Endothelial cell of umbilical vein (primary cell): ENCODE measurements around the gene NR3C2. TPM values are rescaled to one million over a fixed set of nuclear protein-coding genes. Genes with fewer than 3 reads are reported as not detected.

Experiments used
- BruUV-seq: library from RNA; stranded (reverse); fragments of 400-500 nt; replicated peaks from 2 replicates; lab custom pipeline; 2021; lab: Mats Ljungman, UMichigan
- CTCF ChIA-PET: fragments of 300-600, 350-600 bp; sonication (Branson Sonifier 250); formaldehyde crosslinking; loops from one replicate; lab custom pipeline; 2021; ENCODE audit warnings: antibody characterized with exemption, inconsistent platforms; lab: Charles Lee
- POLR2A ChIA-PET: fragments of 300-600, 350-600 bp; sonication (Branson Sonifier 250); formaldehyde crosslinking; loops from one replicate; lab custom pipeline; 2021; ENCODE audit warnings: antibody characterized with exemption, inconsistent platforms; lab: Charles Lee
- DNase-seq: peaks from one replicate; pipeline ENCODE4 v3.0.0-alpha.2; 2011; ENCODE audit warnings: low read depth, low spot score
- FAIRE-seq: peaks from 2 replicates; lab custom pipeline; 2011; peaks lifted over from hg19 to GRCh38; lab: Jason Lieb, UNC
- H2AFZ ChIP-seq: 2 replicates; pipeline ENCODE4 v1.6.0; 2012; ENCODE audit warnings: low read depth, low read length, control low read depth, inconsistent platforms
- H3K27ac ChIP-seq: 2 replicates; pipeline ENCODE4 v1.5.1; 2011; ENCODE audit warnings: low read depth, mild to moderate bottlenecking, control low read depth, low read length, moderate library complexity; ENCODE audit not compliant: insufficient read depth
- H3K27me3 ChIP-seq, 2 experiments: 2 replicates each; pipeline versions ENCODE4 v1.6.0 to v1.6.1; 2011; ENCODE audit warnings: low read length in 2 of 2, mixed read lengths in 1 of 2; ENCODE audit not compliant: control insufficient read depth in 2 of 2, insufficient read depth in 2 of 2
- H3K36me3 ChIP-seq, 2 experiments: 2 replicates in 1 of 2; 3 replicates in 1 of 2; pipeline ENCODE4 v1.5.1; 2011; ENCODE audit warnings: low read length in 2 of 2, mild to moderate bottlenecking in 1 of 2, moderate library complexity in 1 of 2; ENCODE audit not compliant: control insufficient read depth in 2 of 2, insufficient read depth in 2 of 2; ENCODE audit errors: extremely low read depth in 1 of 2
- H3K4me1 ChIP-seq: 3 replicates; pipeline ENCODE4 v1.5.1; 2011; ENCODE audit warnings: mild to moderate bottlenecking, low read length; ENCODE audit not compliant: control insufficient read depth, insufficient read depth; ENCODE audit errors: extremely low read depth
- H3K4me2 ChIP-seq: 2 replicates; pipeline ENCODE4 v1.6.1; 2011; ENCODE audit warnings: low read length, control low read depth, mixed read lengths; ENCODE audit not compliant: insufficient read depth
- H3K4me3 ChIP-seq, 3 experiments: fragments of 200-600 bp in 1 of 3; sonication (generic), shearing (Covaris generic) in 1 of 3; replicated peaks in 1 of 3; 2 replicates each; pipeline ENCODE4 v1.5.1; 2011 to 2016; ENCODE audit warnings: control low read depth in 3 of 3, low read length in 3 of 3, mild to moderate bottlenecking in 2 of 3, inconsistent platforms in 1 of 3, low read depth in 1 of 3, moderate library complexity in 1 of 3; ENCODE audit not compliant: insufficient read depth in 1 of 3
- H3K79me2 ChIP-seq: 2 replicates; pipeline ENCODE4 v1.6.0; 2012; ENCODE audit warnings: low read length, inconsistent platforms; ENCODE audit not compliant: control insufficient read depth, insufficient read depth
- H3K9ac ChIP-seq: replicated peaks from 2 replicates; pipeline ENCODE3; 2011; ENCODE audit warnings: low read length, control low read depth; ENCODE audit not compliant: insufficient read depth; ENCODE audit errors: extremely low read depth
- H3K9me1 ChIP-seq: replicated peaks from 3 replicates; pipeline ENCODE4 v1.6.0; 2011; ENCODE audit warnings: mild to moderate bottlenecking, low read length; ENCODE audit not compliant: control insufficient read depth, insufficient read depth; ENCODE audit errors: extremely low read depth
- H3K9me3 ChIP-seq: replicated peaks from 2 replicates; pipeline ENCODE4 v1.5.1; 2012; ENCODE audit warnings: low read length, inconsistent platforms; ENCODE audit not compliant: control insufficient read depth, insufficient read depth
- H4K20me1 ChIP-seq: replicated peaks from 2 replicates; pipeline ENCODE3; 2011; ENCODE audit warnings: mild to moderate bottlenecking, low read length; ENCODE audit not compliant: control insufficient read depth, insufficient read depth; ENCODE audit errors: extremely low read depth
- EZH2 ChIP-seq: IDR thresholded peaks from 2 replicates; pipeline ENCODE4 v1.6.1; 2012; ENCODE audit warnings: borderline replicate concordance, low read depth, mild to moderate bottlenecking, moderate library complexity, low read length, inconsistent platforms; ENCODE audit not compliant: severe bottlenecking
- FOS ChIP-seq: IDR thresholded peaks from 2 replicates; pipeline ENCODE4 v1.6.1; 2011; ENCODE audit warnings: mild to moderate bottlenecking, low read length, moderate library complexity, borderline replicate concordance; ENCODE audit not compliant: insufficient read depth
- GATA2 ChIP-seq: IDR thresholded peaks from 2 replicates; pipeline ENCODE4 v1.7.0; 2011; ENCODE audit warnings: low read depth, mild to moderate bottlenecking, moderate library complexity, mixed read lengths, low read length; ENCODE audit not compliant: insufficient read length, insufficient read depth
- JUN ChIP-seq: IDR thresholded peaks from 2 replicates; pipeline ENCODE4 v1.6.1; 2011; ENCODE audit warnings: borderline replicate concordance, low read depth; ENCODE audit not compliant: insufficient read length, insufficient read depth
- MYC ChIP-seq: IDR thresholded peaks from one replicate; pipeline ENCODE4 v1.6.1; 2011; ENCODE audit warnings: mild to moderate bottlenecking, low read depth, low read length
- POLR2A ChIP-seq: IDR thresholded peaks from 2 replicates; pipeline ENCODE4 v1.6.1; 2012; ENCODE audit warnings: low read depth, mild to moderate bottlenecking, control low read depth, low read length
- POLR2AphosphoS5 ChIP-seq: IDR thresholded peaks from 2 replicates; pipeline ENCODE4 v1.6.1; 2012; ENCODE audit warnings: low read depth, mild to moderate bottlenecking, control low read depth, low read length, moderate library complexity; ENCODE audit not compliant: insufficient read depth
- dilution Hi-C: fragments of 300-500 bp; cut with MboI; formaldehyde crosslinking; loops from one replicate; pipeline ENCODE4 v1.15.0; 2019; ENCODE audit warnings: low sequenced_read_pairs; ENCODE audit not compliant: extremely low pct_ligation_motif_present
- intact Hi-C: fragments of 100-400 bp; cut with micrococcal nuclease; formaldehyde crosslinking; loops from one replicate; pipeline ENCODE4 v1.10.0; 2022
- polyA plus RNA-seq, 4 experiments: library from polyadenylated mRNA; depleted of rRNA in 3 of 4; stranded (reverse) in 3 of 4; unstranded in 1 of 4; fragments of >200 nt; gene quantifications; 2 replicates each; pipeline versions ENCODE4 v1.2.1 to v1.2.3, GENCODE V29; 2011 to 2012; ENCODE audit warnings: missing spikeins in 1 of 4
- total RNA-seq: library from RNA; stranded (reverse); gene quantifications from 2 replicates; pipeline ENCODE4 v1.2.3, GENCODE V29; 2021
- TF ChIP-seq, protein P1 (sequence below): IDR thresholded peaks from 2 replicates; pipeline ENCODE4 v1.6.1; 2011; ENCODE audit not compliant: insufficient read depth, insufficient read length
- TF ChIP-seq, protein P2 (sequence below), 2 donors: IDR thresholded peaks; 1 replicate in 1 of 2; 2 replicates in 1 of 2; pipeline ENCODE4 v1.5.1; 2011; ENCODE audit warnings: low read length in 2 of 2, mild to moderate bottlenecking in 2 of 2, moderate library complexity in 2 of 2, control low read depth in 1 of 2, inconsistent platforms in 1 of 2, low read depth in 1 of 2; ENCODE audit not compliant: insufficient read depth in 1 of 2; ENCODE audit errors: extremely low read depth in 1 of 2

Gene NR3C2
- total and polyA plus RNA-seq, 2 donors (not counting 3 experiments of a cell fraction or from before 2014, with no cell fraction given), result 4.8 to 16.4 TPM

DNA sequence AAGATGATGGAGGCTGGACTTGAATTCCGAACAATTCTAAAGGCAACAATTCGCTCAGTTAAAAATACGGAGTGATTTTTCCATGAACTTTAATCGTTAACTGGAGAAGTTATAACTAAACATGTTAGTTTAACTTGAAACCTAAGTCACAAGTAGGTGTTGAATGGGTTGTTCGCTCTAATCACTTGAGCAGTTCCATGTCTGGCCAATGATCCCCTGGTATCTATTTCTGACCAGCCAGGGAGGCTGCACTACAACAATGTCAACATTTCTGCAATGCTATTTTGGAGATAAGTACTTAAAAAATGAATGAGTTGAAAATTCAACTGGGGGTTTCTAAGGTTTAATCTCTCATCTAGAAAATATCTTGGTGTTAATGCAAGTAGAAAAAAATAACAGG is 112.5 kb downstream of the NR3C2 start:
- H3K9me3 ChIP-seq, result no peaks in the 10 kb centered on the region
- no peaks in the 10 kb centered on the region for H3K79me2 ChIP-seq
- no peak overlapping the region for H2AFZ ChIP-seq
- H3K4me1 ChIP-seq, result no peaks in the 10 kb centered on the region
- DNase-seq (no peak), FAIRE-seq (no peak)
- BruUV-seq, result no TSS peak
- CTCF ChIA-PET, result no interaction called here
- TF ChIP-seq, protein P1, sequence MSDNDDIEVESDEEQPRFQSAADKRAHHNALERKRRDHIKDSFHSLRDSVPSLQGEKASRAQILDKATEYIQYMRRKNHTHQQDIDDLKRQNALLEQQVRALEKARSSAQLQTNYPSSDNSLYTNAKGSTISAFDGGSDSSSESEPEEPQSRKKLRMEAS, result no peak
- TF ChIP-seq JUN (no peak), POLR2A (no peak), EZH2 (no peak), MYC (no peak)
- POLR2A ChIA-PET, result no interaction called here
- intact Hi-C loops, result no loop called here
- no peaks in the 10 kb centered on the region for H3K27me3 ChIP-seq
- no peak overlapping the region for H3K27ac ChIP-seq
- H3K36me3 ChIP-seq, result no peaks in the 10 kb centered on the region
- H3K4me3 ChIP-seq, result no peak overlapping the region
- H3K9ac ChIP-seq, result no peak overlapping the region
- H3K9me1 ChIP-seq, result no peaks in the 10 kb centered on the region
- no peaks in the 10 kb centered on the region for H4K20me1 ChIP-seq
- no peak overlapping the region for H3K4me2 ChIP-seq
- dilution Hi-C loops, result no loop called here

DNA sequence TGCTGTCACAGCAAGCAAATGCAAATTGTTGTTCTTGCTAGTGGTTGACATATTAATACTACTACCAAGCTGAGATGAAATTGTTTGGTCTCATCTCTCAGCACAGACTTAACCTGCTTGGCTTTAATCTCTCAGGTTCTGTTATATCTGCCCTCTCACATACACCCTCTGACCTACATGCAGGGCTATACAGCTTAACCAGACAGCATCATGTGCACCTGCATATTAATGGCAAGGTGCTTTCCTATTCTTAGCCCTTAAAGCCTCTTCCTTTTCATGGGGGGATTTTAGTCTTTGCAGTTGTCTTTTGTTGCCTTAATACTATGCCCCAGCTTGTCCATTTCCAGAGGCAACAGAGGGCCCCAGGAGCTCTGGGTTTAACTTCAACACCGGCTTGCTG is 114.5 kb downstream of the NR3C2 start:
- Histone ChIP-seq H3K9me1 (no peaks in the 10 kb centered on the region), H3K9ac (no peak overlapping the region), H3K4me1 (no peaks in the 10 kb centered on the region), H2AFZ (no peak overlapping the region), H3K4me3 (no peak overlapping the region), H3K27ac (no peak overlapping the region), H3K9me3 (no peaks in the 10 kb centered on the region), H3K36me3 (no peaks in the 10 kb centered on the region), H3K4me2 (no peak overlapping the region), H3K79me2 (no peaks in the 10 kb centered on the region), H4K20me1 (no peaks in the 10 kb centered on the region), H3K27me3 (no peaks in the 10 kb centered on the region)
- FAIRE-seq, result no peak
- no TSS peak for BruUV-seq
- POLR2A ChIA-PET, result no interaction called here
- no peak for DNase-seq
- dilution Hi-C loops, result no loop called here
- CTCF ChIA-PET, result no interaction called here
- TF ChIP-seq GATA2, result no peak
- TF ChIP-seq, protein P1, result no peak
- TF ChIP-seq, protein P2, sequence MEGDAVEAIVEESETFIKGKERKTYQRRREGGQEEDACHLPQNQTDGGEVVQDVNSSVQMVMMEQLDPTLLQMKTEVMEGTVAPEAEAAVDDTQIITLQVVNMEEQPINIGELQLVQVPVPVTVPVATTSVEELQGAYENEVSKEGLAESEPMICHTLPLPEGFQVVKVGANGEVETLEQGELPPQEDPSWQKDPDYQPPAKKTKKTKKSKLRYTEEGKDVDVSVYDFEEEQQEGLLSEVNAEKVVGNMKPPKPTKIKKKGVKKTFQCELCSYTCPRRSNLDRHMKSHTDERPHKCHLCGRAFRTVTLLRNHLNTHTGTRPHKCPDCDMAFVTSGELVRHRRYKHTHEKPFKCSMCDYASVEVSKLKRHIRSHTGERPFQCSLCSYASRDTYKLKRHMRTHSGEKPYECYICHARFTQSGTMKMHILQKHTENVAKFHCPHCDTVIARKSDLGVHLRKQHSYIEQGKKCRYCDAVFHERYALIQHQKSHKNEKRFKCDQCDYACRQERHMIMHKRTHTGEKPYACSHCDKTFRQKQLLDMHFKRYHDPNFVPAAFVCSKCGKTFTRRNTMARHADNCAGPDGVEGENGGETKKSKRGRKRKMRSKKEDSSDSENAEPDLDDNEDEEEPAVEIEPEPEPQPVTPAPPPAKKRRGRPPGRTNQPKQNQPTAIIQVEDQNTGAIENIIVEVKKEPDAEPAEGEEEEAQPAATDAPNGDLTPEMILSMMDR (IDR thresholded peaks at IDR 0.05; ENCODE audit: extremely low read depth in 1 of 2, insufficient read depth in 1 of 2, low read depth in 1 of 2, low read length in 2 of 2), result no peak
- TF ChIP-seq MYC, result no peak
- no peak for TF ChIP-seq POLR2AphosphoS5
- TF ChIP-seq JUN, result no peak
- no peak for TF ChIP-seq EZH2
- no peak for TF ChIP-seq POLR2A
- no peak for TF ChIP-seq FOS
- intact Hi-C loops, result no loop called here
